Activated CD8-positive, alpha-beta memory T cell treated with anti-CD3 and anti-CD28 coated beads for 36 hours (primary cell): ENCODE results near the gene CDC6. TPM values are rescaled to one million over a fixed set of nuclear protein-coding genes. Genes with fewer than 3 reads are reported as not detected.
"Not testable (repeated sequence)": the region's sequence is repeated elsewhere in the genome, so short reads cannot be mapped to it uniquely, and the experiment has no call there.

Experiments
- CTCF ChIA-PET: fragments of 350-600 bp; sonication (Branson Sonifier 250); formaldehyde crosslinking; loops from one replicate; lab custom pipeline; 2021; ENCODE audit warnings: antibody characterized with exemption; lab: Charles Lee
- POLR2A ChIA-PET: fragments of 350-600 bp; sonication (Branson Sonifier 250); formaldehyde crosslinking; loops from one replicate; lab custom pipeline; 2021; ENCODE audit warnings: antibody characterized with exemption; lab: Charles Lee
- total RNA-seq, 2 experiments: library from RNA; stranded (reverse); gene quantifications; one replicate each; pipeline ENCODE4 v1.2.3, GENCODE V29; 2021

CDC6 gene
- total RNA-seq, 2 experiments from 2014 or later, result 121 to 127 TPM

DNA sequence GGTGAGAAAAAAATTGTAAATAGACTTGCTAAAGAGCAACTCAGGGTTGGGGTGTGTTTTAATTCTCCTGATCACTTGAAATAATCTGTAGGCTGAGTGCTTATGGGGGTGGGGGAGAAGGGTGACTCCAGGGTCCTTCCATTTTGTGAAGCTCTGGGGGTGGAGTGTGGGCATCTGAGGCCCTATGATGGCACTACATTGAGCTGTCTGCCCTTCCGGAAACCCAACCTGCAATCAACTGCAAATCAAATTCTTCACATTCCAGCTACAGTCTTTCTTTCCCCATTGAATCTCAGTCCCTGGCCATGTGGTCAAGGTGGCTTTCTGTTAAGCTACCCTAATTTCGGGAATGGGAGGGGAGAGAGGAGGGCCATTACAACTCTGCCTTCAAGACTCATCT lies 6.0 kb upstream of the CDC6 start:
- ChIA-PET CTCF (interaction anchor here (0.6 to 2.6 kb wide), 6 partner anchors 26 to 82 kb away, joined by 3 to 7 read pairs (median 4); partner anchors contain the start of gene WIPF2), POLR2A (interaction anchor here (0.7 kb wide), 1 partner anchor 36 kb away, joined by 3 read pairs; no protein-coding TSS in a partner anchor)

- POLR2A ChIA-PET, result interaction anchor here (0.5 to 1.3 kb wide), 2 partner anchors 24 to 121 kb away, joined by 3 to 4 read pairs; partner anchors contain the start of gene RARA
- CTCF ChIA-PET, result interaction anchor here (0.6 to 2.6 kb wide), 6 partner anchors 33 to 1785 kb away, joined by 3 to 7 read pairs (median 4); partner anchors contain the start of gene WIPF2
Measured at GRCh38 chr17:40283662-40284061, 4.0 kb upstream of the CDC6 start.

- ChIA-PET POLR2A (interaction anchor here (0.5 to 1.3 kb wide), 2 partner anchors 24 to 121 kb away, joined by 3 to 4 read pairs; partner anchors contain the start of gene RARA), CTCF (interaction anchor here (0.5 to 2.6 kb wide), 6 partner anchors 21 to 257 kb away, joined by 3 to 7 read pairs (median 4); partner anchors contain the start of gene WIPF2)
Measured at GRCh38 chr17:40284085-40284713, 3.5 kb upstream of the CDC6 start.

GRCh38 chr17:40286473-40286872 lies 1.2 kb upstream of the CDC6 start:
- CTCF ChIA-PET, result interaction anchor here (0.8 kb wide), 1 partner anchor 95 kb away, joined by 4 read pairs; no protein-coding TSS in a partner anchor
- POLR2A ChIA-PET, result no interaction called here

- CTCF ChIA-PET, result no interaction called here
- POLR2A ChIA-PET, result no interaction called here
Measured at GRCh38 chr17:40287159-40287493, 553 bp upstream of the CDC6 start.

- CTCF ChIA-PET, result interaction anchor here (0.9 to 2.8 kb wide), 4 partner anchors 12 to 89 kb away, joined by 3 to 11 read pairs (median 6); no protein-coding TSS in a partner anchor
Measured at GRCh38 chr17:40290629-40291280, 3.1 kb downstream of the CDC6 start.

DNA sequence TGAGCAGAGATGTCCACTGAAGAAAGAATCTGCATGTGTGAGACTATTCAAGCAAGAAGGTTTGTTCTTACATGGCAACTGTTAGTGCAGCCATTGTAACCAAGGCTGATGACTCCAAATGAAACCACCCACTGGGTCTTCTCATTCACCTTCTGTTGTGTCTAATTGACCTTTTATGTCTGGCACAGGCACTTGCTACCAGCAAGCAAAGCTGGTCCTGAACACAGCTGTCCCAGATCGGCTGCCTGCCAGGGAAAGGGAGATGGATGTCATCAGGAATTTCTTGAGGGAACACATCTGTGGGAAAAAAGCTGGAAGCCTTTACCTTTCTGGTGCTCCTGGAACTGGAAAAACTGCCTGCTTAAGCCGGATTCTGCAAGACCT lies 3.6 kb downstream of the CDC6 start:
- ChIA-PET POLR2A (no interaction called here), CTCF (interaction anchor here (0.7 to 1.3 kb wide), 4 partner anchors 12 to 89 kb away, joined by 3 to 4 read pairs (median 4); no protein-coding TSS in a partner anchor)

More at GRCh38 chr17:40290629-40291280, 3.1 kb downstream of the CDC6 start:
- POLR2A ChIA-PET, result no interaction called here

GRCh38 chr17:40293363-40293762 lies 5.7 kb downstream of the CDC6 start:
- ChIA-PET POLR2A (interaction anchor here (0.6 kb wide), 1 partner anchor 93 kb away, joined by 3 read pairs; no protein-coding TSS in a partner anchor), CTCF (interaction anchor here (0.6 to 1.2 kb wide), 7 partner anchors 9 to 240 kb away, joined by 3 to 5 read pairs (median 3); no protein-coding TSS in a partner anchor)

- POLR2A ChIA-PET, result interaction anchor here (0.8 to 1.8 kb wide), 2 partner anchors 12 to 96 kb away, joined by 4 read pairs; no protein-coding TSS in a partner anchor
Measured at GRCh38 chr17:40295488-40296436, 8.1 kb downstream of the CDC6 start.

DNA sequence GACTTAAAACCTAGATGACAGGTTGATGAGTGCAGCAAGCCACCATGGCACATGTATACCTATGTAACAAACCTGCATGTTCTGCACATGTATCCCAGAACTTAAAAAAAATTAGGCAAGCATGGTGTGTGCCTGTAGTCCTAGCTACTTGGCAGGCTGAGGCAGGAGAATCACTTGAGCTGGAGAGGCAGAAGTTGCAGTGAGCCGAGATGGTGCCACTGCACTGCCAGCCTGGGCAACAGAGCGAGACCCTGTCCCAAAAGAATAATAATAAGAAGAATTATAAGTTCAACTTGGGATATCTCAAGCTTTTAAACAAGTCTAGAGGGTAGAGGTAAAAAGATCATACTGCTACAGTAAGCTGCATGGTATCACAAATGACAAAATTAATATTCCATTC lies 9.8 kb downstream of the CDC6 start:
- ChIA-PET CTCF (interaction anchor here (1.3 to 2.4 kb wide), 2 partner anchors 10 to 79 kb away, joined by 4 to 7 read pairs; partner anchors contain the start of gene WIPF2), POLR2A (no interaction called here)

More at GRCh38 chr17:40295488-40296436, 8.1 kb downstream of the CDC6 start:
- CTCF ChIA-PET, result interaction anchor here (0.9 to 2.6 kb wide), 5 partner anchors 12 to 154 kb away, joined by 3 to 10 read pairs (median 6); no protein-coding TSS in a partner anchor

DNA sequence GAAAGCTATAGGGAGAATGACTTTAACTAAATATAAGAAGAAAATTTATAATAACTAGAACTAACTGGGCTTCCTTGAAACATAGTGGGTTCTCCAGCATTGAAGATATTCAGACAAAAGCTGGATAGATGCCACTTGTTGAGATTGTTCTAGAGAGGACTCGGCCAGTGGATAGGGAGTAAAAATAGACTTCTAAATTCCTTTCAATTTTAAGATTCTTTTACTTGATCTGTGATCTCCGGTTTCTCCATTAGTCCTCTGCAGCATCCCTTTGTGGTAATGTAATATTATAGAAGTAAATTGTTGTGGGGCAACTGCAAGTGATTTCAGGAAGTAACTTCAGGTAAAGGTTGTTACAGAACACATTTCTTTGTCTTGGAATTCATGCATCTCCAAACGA lies 11.0 kb downstream of the CDC6 start:
- ChIA-PET CTCF (interaction anchor here (9.6 kb wide), 1 partner anchor 55 kb away, joined by 68 read pairs; no protein-coding TSS in a partner anchor), POLR2A (no interaction called here)

GRCh38 chr17:40299159-40299757 lies 11.6 kb downstream of the CDC6 start:
- CTCF ChIA-PET, result interaction anchor here (0.7 to 9.6 kb wide), 5 partner anchors 10 to 658 kb away, joined by 3 to 68 read pairs (median 4); partner anchors contain the start of gene RARA
- POLR2A ChIA-PET, result interaction anchor here (0.6 to 0.8 kb wide), 3 partner anchors 32 to 1061 kb away, joined by 4 to 7 read pairs (median 4); no protein-coding TSS in a partner anchor

GRCh38 chr17:40301315-40301714 lies 13.6 kb downstream of the CDC6 start:
- CTCF ChIA-PET, result interaction anchor here (9.6 kb wide), 1 partner anchor 52 kb away, joined by 68 read pairs; no protein-coding TSS in a partner anchor
- POLR2A ChIA-PET, result no interaction called here

GRCh38 chr17:40303009-40303657 lies 15.5 kb downstream of the CDC6 start:
- CTCF ChIA-PET, result interaction anchor here (0.6 to 9.6 kb wide), 19 partner anchors 9 to 257 kb away, joined by 3 to 68 read pairs (median 4); partner anchors contain the start of gene CDC6
- POLR2A ChIA-PET, result interaction anchor here (0.6 kb wide), 1 partner anchor 9 kb away, joined by 5 read pairs; no protein-coding TSS in a partner anchor

GRCh38 chr17:40303708-40304551 lies 16.3 kb downstream of the CDC6 start:
- ChIA-PET CTCF (interaction anchor here (0.6 to 9.6 kb wide), 15 partner anchors 10 to 256 kb away, joined by 3 to 68 read pairs (median 3); partner anchors contain the start of gene CDC6), POLR2A (interaction anchor here (0.6 kb wide), 1 partner anchor 9 kb away, joined by 5 read pairs; no protein-coding TSS in a partner anchor)

GRCh38 chr17:40304552-40304863 lies 16.8 kb downstream of the CDC6 start:
- POLR2A ChIA-PET, result not testable (repeated sequence)
- CTCF ChIA-PET, result interaction anchor here (1.0 to 9.6 kb wide), 6 partner anchors 12 to 102 kb away, joined by 3 to 68 read pairs (median 5); partner anchors contain the start of gene CDC6
